Measurements from ENCODE around the gene PCSK9.

Gene PCSK9

GRCh38 chr1:55060133-55060999 lies 21.0 kb downstream of the PCSK9 start:
- DNase-seq, result no peak

GRCh38 chr1:55061000-55061705 lies 21.8 kb downstream of the PCSK9 start:
- DNase-seq, result no peak

- DNase-seq, result no peak
Observed at GRCh38 chr1:55061706-55062321, 22.5 kb downstream of the PCSK9 start.

GRCh38 chr1:55062801-55063576 lies 23.6 kb downstream of the PCSK9 start:
- no peak for DNase-seq

DNA sequence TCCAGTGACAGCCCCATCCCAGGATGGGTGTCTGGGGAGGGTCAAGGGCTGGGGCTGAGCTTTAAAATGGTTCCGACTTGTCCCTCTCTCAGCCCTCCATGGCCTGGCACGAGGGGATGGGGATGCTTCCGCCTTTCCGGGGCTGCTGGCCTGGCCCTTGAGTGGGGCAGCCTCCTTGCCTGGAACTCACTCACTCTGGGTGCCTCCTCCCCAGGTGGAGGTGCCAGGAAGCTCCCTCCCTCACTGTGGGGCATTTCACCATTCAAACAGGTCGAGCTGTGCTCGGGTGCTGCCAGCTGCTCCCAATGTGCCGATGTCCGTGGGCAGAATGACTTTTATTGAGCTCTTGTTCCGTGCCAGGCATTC lies 24.2 kb downstream of the PCSK9 start:
- DNase-seq, result no peak

DNA sequence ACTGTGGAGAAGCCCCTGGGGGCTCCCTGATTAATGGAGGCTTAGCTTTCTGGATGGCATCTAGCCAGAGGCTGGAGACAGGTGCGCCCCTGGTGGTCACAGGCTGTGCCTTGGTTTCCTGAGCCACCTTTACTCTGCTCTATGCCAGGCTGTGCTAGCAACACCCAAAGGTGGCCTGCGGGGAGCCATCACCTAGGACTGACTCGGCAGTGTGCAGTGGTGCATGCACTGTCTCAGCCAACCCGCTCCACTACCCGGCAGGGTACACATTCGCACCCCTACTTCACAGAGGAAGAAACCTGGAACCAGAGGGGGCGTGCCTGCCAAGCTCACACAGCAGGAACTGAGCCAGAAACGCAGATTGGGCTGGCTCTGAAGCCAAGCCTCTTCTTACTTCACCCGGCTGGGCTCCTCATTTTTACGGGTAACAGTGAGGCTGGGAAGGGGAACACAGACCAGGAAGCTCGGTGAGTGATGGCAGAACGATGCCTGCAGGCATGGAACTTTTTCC lies 24.8 kb downstream of the PCSK9 start:
- no peak for DNase-seq

- no peak for DNase-seq
Observed at GRCh38 chr1:55064861-55065263, 25.5 kb downstream of the PCSK9 start.

DNA sequence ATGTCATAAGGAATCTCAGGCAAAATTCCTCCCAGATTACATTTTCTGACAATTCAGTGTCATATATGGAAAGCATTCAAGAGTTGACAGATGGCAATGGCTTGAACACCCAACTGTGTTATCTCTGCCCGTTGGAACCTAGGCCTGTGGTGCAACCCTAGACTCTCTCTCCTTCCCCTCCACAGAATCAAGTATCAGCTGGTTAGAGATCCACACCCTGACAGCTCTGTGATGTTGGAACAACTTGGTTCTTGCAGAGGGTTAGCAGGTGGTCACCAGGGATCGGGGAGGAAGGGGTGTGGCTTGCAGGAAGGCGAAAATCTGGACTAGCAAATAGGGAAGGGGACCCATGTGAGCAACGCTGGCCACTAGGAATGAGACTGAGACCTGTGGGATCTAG lies 26.3 kb downstream of the PCSK9 start:
- no peak for DNase-seq

GRCh38 chr1:55067022-55067778 lies 27.9 kb downstream of the PCSK9 start:
- DNase-seq, result no peak

GRCh38 chr1:55067914-55068313 lies 28.6 kb downstream of the PCSK9 start:
- no peak for DNase-seq

DNA sequence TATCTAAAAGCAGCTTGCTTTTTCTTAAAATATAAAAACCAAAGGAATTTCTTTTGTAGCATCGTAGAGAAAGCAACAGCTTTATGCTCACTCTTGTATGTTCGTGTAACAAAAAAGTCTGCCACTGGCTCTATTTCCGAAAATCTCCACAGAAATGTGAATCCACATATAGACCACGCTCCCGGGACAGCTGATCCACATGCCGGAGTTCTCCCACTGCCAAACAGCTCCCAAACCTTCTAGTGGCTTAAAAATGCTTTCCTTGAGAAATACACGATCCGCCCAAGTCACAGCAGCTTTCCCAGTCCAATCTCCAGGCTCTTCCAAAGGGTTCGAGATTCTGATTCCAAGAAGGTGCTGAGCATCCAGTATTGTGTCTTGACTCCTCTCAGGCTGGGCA lies 29.3 kb downstream of the PCSK9 start:
- no peak for DNase-seq

- DNase-seq, result no peak
Observed at GRCh38 chr1:55069280-55069679, 29.9 kb downstream of the PCSK9 start.

- no peak for DNase-seq
Observed at GRCh38 chr1:55070293-55071164, 31.2 kb downstream of the PCSK9 start.

- no peak for DNase-seq
Observed at GRCh38 chr1:55071477-55071876, 32.1 kb downstream of the PCSK9 start.

DNA sequence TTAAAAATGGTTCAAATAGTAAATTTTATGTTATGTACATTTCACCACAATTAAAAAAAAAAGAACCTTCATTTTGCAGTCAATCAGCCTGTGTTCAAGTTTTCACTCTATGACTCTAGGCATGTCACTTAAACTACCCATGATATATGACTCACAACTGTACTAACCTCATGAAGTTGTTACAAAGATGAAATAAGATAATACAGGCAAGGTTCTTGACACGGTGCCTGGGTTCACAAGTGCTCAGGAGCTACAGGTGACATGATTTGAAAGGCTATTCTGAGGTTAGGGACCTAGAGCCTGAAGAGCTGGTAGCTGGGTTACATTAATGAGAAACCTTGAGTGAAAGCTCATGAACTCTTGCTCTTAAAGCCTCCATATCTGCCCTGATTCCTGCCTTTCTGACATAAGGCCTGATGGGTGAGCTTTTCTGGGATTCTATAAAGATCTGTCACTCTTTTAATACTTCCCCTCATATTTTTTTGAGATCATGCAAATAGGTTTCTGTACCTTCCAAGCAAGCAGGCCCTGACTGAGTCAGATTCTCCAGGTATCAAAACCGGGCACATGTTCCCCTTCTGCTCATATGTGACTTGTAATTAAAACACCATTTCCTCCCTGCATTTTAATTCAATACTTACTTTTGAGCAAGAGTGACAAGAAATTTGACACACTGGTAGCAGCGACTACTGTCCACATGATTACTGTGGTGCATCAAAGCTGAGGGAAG lies 34.0 kb downstream of the PCSK9 start:
- no peak for DNase-seq

DNA sequence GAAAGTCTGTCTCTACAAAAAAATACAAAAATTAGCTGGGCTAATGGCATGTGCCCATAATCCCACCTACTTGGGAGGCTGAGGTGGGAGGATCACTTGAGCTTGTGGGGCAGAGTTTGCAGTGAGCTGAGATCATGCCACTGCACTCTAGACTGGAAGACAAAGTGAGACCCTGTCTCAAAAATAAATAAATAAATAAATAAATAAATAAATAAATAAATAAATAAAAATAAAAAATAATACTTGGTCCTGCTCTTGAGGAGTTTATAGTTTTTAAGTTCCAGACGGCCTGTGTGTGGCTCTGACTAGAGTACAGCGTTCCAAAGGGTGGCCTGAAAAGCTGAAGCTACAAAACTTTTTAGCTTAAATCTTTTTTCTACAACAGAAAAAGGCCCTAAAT lies 35.1 kb downstream of the PCSK9 start:
- no peak for DNase-seq

DNA sequence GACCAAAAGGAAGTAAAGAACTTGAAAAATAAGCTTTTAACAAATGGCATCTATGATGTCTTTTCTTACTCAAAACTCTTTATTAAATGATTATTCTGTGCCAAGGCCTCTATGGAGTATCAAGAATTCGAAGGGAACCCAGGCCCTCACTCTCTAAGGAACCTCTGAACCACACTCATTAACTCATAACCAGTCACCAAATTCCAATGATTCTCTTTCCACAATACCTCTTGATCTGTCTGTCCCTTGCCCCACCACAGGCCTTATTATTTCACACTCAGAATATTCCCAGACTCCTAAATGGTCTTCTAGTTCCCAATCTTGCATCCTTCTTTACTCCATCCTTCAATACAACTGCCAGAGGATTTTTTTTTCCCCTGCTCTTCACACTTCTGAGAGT lies 37.0 kb downstream of the PCSK9 start:
- no peak for DNase-seq

DNA sequence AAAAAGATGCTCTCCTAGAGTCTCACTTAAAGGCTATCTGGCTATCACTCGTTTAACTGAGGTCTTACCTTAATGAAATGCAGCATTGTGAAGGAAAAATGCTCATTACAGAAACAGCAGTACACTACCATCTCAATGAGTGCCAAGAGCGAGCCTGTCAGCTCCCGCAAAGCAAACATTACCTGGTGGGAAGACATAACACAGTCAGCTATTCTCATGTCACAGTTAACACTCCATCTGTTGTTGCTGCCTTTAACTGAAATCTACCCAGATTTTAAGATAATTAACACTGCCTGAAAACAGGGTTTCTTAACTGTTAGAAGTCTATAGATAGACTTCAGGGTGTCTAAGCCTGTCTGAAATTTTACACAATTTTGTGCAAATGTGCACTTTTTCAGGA lies 39.1 kb downstream of the PCSK9 start:
- DNase-seq, result no peak

DNA sequence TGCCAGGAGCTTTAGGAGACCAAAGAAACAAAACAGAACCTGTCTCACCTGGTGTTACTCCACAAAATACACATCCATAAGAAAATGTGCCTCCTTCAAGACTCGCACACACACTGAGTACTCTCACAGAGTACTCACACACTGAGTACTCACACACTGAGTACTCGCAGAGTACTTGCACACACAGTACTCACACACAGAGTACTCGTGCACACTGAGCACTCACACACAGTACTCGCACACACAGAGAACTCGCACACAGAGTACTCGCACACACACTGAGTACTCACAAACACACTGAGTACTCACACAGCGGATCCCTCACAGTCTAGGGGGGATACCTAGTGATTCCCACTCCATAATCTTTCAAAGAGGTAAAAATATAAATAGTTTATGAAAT lies 40.3 kb downstream of the PCSK9 start:
- no peak for DNase-seq

- DNase-seq, result no peak
Observed at GRCh38 chr1:55081188-55081904, 42.0 kb downstream of the PCSK9 start.
